ENCODE results near the gene AQP2.

Gene AQP2, protein sequence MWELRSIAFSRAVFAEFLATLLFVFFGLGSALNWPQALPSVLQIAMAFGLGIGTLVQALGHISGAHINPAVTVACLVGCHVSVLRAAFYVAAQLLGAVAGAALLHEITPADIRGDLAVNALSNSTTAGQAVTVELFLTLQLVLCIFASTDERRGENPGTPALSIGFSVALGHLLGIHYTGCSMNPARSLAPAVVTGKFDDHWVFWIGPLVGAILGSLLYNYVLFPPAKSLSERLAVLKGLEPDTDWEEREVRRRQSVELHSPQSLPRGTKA

GRCh38 chr12:49950273-49951251 is at the start of gene AQP2:
TSS of gene AQP2 (plus strand) at chr12:49950737. CDS start at chr12:49950831, 94 bp downstream.
- DNase-seq: no peak

DNA sequence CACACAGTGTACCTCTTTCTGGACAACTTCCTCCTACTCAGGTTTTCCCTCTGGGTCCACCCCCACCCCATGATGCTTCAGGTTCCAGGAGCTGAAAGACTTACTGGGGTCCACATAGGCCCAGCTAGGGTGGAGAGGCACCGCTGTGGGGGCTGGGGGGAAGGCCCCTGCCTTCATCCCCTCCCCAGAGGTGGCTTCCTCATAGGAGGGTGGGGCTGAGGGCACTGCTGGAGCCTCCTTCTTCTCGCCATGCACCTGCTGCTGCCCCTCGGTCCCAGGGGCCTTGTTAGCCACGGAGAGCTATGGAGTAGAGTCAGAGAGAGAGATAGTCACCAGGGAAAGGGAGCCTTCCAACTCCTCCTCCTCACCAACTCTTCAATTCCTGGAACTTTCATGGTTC is 49.5 kb upstream of the AQP2 start:
- DNase-seq: no peak

GRCh38 chr12:49901986-49902385 is 48.6 kb upstream of the AQP2 start:
- no peak for DNase-seq

DNA sequence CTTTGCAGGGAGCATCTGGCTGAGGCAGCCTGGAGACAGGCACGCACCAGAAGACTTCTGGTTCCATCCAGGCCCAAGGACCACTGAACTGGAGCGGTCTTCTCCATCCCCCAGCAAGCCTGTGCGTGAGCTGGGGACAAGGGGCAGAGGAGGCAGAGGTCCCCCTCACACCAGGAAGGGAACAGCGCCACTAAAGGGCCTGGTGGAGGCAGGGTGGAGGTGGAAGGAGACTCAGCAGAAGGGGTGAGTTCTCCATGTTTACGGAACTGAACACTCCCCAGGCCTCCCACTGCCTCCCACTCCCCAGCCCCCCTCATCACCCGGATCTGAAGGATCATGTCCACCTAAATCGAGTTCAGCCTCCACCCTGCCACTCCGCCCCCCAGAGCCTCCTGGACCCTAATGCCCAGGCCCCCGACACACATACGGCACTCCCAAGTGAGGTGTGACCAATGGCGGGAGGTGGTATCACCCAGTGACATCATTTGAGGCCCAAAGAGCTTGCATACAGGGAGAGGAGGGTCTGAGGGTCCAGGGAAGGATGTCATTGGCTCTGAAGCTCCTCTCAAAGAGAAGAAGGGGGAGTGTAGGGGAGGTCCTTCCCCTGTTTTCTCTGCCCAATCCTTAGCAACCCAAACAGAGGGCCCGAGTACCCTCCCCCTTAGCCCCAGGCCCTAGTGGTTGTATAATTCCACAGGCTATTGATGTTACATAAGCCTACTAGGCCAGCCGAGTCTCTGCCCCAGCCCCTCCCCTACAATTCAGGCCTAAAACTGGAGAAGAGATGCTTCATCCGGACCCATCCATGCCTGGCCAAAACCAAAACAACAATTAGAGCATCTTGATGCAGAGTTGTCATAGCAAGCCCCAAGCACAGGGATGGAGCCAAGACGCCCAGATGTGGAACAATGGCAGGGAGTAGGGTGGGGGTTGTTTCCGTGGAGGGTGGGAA is 47.9 kb upstream of the AQP2 start:
- DNase-seq: no peak

- DNase-seq: no peak
Observed at GRCh38 chr12:49903351-49903699, 47.2 kb upstream of the AQP2 start.

DNA sequence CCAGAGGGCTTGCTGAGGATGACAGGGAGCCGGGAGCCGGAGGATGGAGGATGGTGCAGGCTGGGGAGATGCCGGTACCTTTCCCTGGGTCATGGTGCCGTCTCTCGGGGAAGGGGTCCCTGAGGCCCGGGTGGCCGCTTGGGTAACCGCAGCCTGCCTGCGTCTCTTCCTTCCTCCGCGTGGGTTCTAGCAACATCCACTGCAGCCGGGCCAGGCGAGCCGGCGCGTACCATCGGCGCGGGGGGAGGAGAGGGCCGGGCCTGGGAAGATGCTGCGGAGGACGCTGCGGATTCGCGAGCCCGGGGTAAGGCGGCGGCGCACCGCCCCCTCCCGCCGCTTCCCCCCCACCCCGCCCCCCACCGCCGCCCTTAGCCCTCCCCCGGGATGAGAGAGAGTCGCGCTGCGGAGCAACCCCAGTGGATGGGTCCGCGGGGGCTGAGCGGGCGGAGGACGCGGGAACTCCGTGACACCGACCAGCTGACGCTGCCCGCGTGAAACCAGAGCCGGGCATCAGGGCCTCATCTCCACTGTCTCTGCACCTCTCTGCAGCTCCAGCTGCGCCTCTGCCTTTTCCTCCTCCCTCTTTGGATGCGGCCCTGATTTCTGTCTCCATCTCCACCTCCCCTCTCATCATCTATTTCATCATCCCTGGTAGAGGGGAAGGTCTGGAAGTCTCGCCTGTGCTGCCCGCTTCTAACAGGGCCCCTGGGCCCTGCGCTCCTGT is 46.7 kb upstream of the AQP2 start, which contains the start of gene FAIM2:
Gene FAIM2 (minus strand): TSS at position 201 of the 724 bp plus-strand sequence. CDS start 108 bp downstream, at position 93.
- DNase-seq: peak; percentile 43

GRCh38 chr12:49904601-49905000 is 45.9 kb upstream of the AQP2 start:
- no peak for DNase-seq

DNA sequence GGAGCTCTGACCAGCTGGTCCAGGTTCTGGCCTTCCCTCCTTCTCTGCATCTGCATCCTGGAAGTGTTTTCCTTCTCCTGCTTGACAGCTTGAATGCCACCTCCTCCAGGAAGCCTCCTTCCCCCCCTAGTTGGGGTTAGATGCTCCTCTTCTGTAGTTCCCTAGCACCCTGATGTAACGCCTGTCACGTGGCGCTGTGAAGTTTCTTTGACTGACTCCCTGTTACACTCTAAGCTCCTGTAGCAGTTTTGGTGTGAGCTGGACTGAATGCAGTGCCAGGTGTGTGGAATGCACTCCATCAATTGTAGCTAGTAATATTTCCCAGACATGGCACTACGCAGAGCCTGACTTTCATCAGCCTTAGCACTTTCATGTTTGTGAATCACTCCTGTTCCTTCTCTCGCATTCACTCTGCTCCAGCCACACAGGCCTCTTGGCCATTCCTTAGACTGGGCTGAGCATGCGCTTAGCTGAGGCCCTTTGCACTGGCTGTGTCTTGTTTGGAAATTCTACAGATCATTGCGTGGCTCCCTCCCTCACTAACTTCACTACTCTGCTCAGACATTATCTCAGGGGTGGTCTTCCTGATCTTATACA is 44.7 kb upstream of the AQP2 start:
- DNase-seq: no peak

GRCh38 chr12:49907352-49907751 is 43.2 kb upstream of the AQP2 start:
- DNase-seq: no peak

GRCh38 chr12:49909356-49909755 is 41.2 kb upstream of the AQP2 start:
- DNase-seq: no peak

DNA sequence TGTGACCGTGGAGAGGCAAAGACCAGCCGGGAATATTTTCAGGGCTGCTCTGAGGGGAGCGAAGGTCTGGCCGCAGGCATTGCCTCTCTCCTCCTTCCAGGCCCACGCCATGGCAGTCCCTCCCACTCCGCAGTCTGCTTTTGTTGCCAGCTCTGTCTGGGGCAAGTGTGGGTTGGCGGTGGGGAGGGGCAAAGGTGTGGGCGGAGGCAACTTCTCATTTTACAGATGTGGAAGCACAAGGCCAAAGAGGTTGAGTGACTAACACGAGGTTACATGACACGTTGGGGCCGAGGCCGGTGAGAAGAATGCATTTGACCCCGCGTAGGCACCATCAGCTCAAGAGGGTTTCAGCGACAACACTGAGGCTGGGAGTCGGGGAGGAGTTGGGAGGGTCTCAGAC is 40.7 kb upstream of the AQP2 start:
- peak; percentile 25 for DNase-seq

- no peak for DNase-seq
Observed at GRCh38 chr12:49910331-49911212, 40.0 kb upstream of the AQP2 start.

DNA sequence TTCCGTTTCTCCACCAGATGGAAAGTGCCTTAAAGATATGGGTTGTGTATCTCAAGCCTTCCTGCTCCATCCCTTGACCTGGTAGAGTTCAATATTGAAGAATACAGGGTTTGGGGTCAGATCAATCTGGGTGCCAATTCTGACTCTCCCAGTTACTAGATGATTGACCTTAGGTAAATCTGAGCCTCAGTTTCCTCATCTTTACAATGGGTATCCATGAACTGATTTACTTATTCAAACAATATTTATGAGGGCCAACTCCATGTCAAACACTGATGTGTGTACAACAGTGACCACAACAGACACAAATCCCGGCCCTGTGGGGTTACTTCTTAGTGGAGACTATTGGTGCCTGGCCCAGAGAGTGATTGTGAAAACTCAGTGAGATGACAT is 39.3 kb upstream of the AQP2 start:
- DNase-seq: no peak

DNA sequence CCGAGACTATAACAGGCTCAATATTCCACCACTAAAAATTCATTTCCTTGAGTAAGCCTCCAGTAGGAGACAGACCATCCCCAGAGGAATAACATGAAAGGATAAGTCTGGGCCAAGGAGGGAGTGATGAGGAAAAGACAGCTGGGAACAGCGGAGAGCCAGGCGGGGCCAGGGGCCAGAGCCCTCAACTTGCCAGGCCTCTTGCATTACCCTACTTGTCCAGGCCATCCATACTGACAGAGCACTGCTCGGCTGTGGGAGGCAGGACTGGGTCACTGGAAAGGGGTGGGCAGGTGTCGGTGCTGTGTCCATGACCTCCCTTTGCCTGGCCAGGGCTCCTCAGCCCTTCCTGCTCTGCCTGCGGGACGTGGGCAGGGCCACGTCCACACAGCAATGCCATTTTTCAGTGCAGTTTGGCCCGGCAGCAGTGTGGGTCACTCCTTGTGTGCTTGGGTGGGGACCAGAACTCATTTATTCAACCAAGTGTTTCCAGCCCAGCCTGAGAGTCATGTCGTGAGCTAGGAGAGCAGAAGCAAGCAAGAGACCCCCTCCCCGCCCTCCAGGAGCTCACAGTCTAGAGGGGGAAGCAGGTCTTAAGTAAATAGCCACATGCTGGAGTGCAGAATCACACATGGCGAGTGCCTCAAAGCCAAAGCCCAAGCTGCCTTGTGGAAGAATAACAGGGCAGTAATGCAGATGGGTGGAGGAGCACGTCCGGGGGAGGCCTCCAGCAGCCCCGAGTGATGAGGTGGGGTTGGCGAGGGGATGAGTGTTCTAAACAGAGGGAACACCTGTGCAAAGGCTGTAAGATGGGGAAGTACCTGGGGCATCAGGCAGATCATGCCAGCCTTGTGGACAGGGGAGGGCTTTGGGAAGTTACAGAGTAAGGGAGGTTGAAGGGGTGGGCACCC is 37.9 kb upstream of the AQP2 start:
- no peak for DNase-seq

DNA sequence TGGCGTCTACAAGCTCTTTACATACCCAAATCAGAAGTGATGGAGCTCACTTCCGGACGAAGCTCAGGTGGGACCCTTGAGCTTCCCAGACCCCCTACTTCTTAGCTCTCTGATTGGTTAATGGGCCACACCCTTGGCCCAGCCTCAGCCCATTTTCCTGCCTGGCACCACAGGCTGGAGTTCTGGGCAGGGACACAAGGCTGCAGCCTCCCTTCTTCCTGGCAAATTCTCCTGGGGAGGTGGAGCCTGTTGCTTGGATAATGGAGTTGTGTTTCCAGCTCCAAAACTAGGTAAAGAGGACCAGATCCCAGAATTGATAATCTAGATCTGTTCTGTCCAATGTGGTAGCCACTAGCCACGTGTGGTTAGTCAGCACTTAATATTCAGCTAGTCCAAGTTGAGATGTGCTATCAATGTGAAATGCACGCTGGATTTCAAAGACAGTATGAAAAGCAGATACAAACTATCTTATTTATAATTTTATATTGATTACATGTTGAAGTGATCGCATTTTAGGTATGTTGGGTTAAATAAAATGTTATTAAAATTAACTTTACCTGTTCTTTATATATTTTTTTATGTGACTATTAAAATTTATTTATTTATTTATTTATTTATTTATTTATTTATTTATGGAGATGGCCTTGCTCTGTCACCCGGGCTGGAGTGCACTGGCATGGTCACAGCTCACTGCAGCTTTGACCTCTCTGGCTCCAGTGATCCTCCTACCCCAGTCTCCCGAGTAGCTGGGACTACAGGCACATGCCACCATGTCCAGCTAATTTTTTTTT is 34.2 kb upstream of the AQP2 start:
- DNase-seq: no peak

GRCh38 chr12:49917166-49917787 is 33.3 kb upstream of the AQP2 start:
- no peak for DNase-seq

DNA sequence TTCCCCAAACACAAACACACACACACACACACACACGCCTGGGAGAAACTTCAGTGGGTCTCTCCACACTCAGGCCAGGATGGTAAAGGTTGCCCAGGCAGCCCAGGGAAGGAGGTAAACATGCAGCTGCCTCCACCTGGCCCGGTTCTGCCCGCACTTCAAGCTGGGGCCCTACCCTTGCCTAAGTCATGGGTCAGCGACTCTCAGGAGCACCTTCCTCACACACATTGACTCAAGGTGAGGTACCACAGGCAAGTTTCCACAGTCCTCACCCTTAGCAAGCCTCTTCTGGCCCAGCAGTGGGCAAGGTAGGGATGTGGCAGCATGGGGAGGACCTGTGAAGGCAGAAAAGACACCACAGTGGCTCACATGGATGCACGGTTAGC is 32.8 kb upstream of the AQP2 start:
- DNase-seq: no peak

DNA sequence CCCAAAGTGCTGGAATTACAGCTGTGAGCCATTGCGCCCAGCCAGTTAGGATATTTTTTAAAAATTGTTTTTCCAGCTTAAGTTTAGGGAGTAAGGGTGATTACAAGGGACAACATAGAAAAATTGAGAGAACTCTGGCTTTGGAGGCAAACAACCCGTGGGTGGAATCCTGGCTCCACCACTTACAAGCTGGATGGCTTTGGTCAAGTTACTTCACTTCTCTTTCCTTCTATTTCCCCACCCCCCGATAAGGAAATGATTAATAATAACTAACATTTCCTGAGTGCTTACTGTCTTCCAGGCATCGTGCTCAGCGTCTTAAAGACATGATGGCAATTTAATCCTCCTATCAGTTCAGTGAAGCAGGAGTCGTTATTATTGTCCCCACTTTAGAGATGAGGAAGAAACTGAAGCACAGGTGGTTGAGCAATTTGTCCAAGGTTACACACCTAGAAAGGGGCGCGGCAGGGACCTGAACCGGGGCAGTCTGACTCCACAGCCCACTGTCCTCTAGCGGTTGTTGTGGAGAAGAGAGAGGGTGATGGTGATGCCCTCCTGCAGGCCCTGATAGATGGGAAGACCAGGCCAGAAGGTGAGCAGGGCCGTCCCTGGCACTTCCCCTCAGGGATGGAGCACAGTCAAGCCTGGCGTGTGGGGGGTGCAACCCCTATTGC is 30.2 kb upstream of the AQP2 start:
- DNase-seq: no peak

All from NCI-H187 treated with DMSO at 0.1 percent for 48 hours (cell line).